K562 (cell line): ENCODE data around the gene ATF5. TPM values are rescaled to one million over a fixed set of nuclear protein-coding genes. Genes with fewer than 3 reads are reported as not detected.

ENCODE experiments used
- ATAC-seq: fragments of 200-7000 bp; cut with Tn5 transposase; 3 replicates; pipeline ENCODE4 v1.9.1; 2020; ENCODE audit warnings: moderate library complexity
- BruUV-seq: library from RNA; stranded (reverse); fragments of 400-500 nt; replicated peaks from 2 replicates; lab custom pipeline; 2021; lab: Mats Ljungman, UMichigan
- CTCF ChIA-PET: fragments of 300-600 bp; formaldehyde crosslinking; extraction: SDS; loops from one replicate; lab custom pipeline; 2021; ENCODE audit warnings: low intra/inter-chr PET ratio; lab: Yijun Ruan, JAX
- POLR2A ChIA-PET: fragments of 300-600, 350-650 bp; sonication (Branson Sonifier 250); formaldehyde crosslinking; extraction: SDS; loops from one replicate; lab custom pipeline; 2021; ENCODE audit warnings: antibody characterized with exemption, inconsistent platforms; lab: Yijun Ruan, JAX
- DNase-seq, 4 experiments: peaks; one replicate each; pipeline versions ENCODE4 v3.0.0 to v3.0.0-alpha.2; 2011 to 2018; ENCODE audit warnings: low spot score in 3 of 4, mixed read lengths in 3 of 4; ENCODE audit errors: extremely low read depth in 1 of 4
- FAIRE-seq: peaks from 2 replicates; lab custom pipeline; 2011; peaks lifted over from hg19 to GRCh38; lab: Jason Lieb, UNC
- H2AFZ ChIP-seq: 2 replicates; pipeline ENCODE4 v1.6.0; 2011; ENCODE audit warnings: low read depth, low read length, control low read depth, inconsistent platforms
- H3K27ac ChIP-seq: fragments of 200-600 bp; 3 replicates; pipeline ENCODE4 v1.8.0; 2011; ENCODE audit warnings: low read depth, mild to moderate bottlenecking, control low read depth, inconsistent platforms, low read length, moderate library complexity, mixed read lengths; ENCODE audit errors: extremely low read depth
- H3K27me3 ChIP-seq, 2 experiments: fragments of 300-600 bp in 1 of 2; 2 replicates in 1 of 2; 3 replicates in 1 of 2; pipeline versions ENCODE4 v1.6.0 to v1.8.0; 2011; ENCODE audit warnings: inconsistent platforms in 2 of 2, low read length in 2 of 2, mild to moderate bottlenecking in 1 of 2, mixed read lengths in 1 of 2, moderate library complexity in 1 of 2; ENCODE audit not compliant: control insufficient read depth in 2 of 2, insufficient read depth in 2 of 2
- H3K36me3 ChIP-seq: fragments of 300-600 bp; 3 replicates; pipeline ENCODE4 v1.8.0; 2011; ENCODE audit warnings: mild to moderate bottlenecking, low read length, inconsistent platforms; ENCODE audit not compliant: control insufficient read depth, insufficient read depth
- H3K4me1 ChIP-seq, 2 experiments: fragments of 200-600 bp in 1 of 2; replicated peaks in 1 of 2; 2 replicates in 1 of 2; 3 replicates in 1 of 2; pipeline versions ENCODE4 v1.5.1 to v1.8.0; 2011; ENCODE audit warnings: inconsistent platforms in 2 of 2, low read length in 2 of 2, mild to moderate bottlenecking in 1 of 2, mixed read lengths in 1 of 2, moderate library complexity in 1 of 2; ENCODE audit not compliant: control insufficient read depth in 2 of 2, insufficient read depth in 2 of 2
- H3K4me2 ChIP-seq: 2 replicates; pipeline ENCODE4 v1.6.1; 2011; ENCODE audit warnings: low read length, control low read depth, inconsistent platforms, mixed read lengths; ENCODE audit not compliant: insufficient read depth
- H3K4me3 ChIP-seq: fragments of 200-600 bp; sonication (generic), shearing (Covaris generic); 2 replicates; pipeline ENCODE4 v1.5.1; 2016; ENCODE audit warnings: control low read depth, inconsistent platforms
- H3K79me2 ChIP-seq: fragments of 200-600 bp; 3 replicates; pipeline ENCODE4 v1.8.0; 2011; ENCODE audit warnings: low read length, inconsistent platforms; ENCODE audit not compliant: control insufficient read depth, insufficient read depth
- H3K9ac ChIP-seq, 2 experiments: 2 replicates each; pipeline versions ENCODE4 v1.6.0 to v1.6.1; 2011; ENCODE audit warnings: low read depth in 2 of 2, low read length in 2 of 2, control low read depth in 1 of 2, inconsistent platforms in 1 of 2, mild to moderate bottlenecking in 1 of 2, mixed read lengths in 1 of 2; ENCODE audit not compliant: insufficient read depth in 1 of 2
- H3K9me1 ChIP-seq: one replicate; pipeline ENCODE4 v1.6.0; 2011; ENCODE audit warnings: inconsistent platforms, mild to moderate bottlenecking, low read length, moderate library complexity; ENCODE audit not compliant: control insufficient read depth, insufficient read depth
- H3K9me3 ChIP-seq: replicated peaks from 2 replicates; pipeline ENCODE4 v1.5.1; 2011; ENCODE audit warnings: low read depth, low read length, inconsistent platforms; ENCODE audit not compliant: control insufficient read depth, insufficient read depth
- H4K20me1 ChIP-seq: replicated peaks from 2 replicates; pipeline ENCODE4 v1.6.1; 2011; ENCODE audit warnings: low read length, inconsistent platforms, mixed read lengths; ENCODE audit not compliant: control insufficient read depth, insufficient read depth
- ATF7 ChIP-seq: fragments of 450-650 bp; IDR thresholded peaks from 2 replicates; pipeline ENCODE4 v1.7.1; 2014; ENCODE audit warnings: mild to moderate bottlenecking, moderate library complexity
- BRF2 ChIP-seq: IDR thresholded peaks from 3 replicates; pipeline ENCODE4 v1.6.1; 2011; ENCODE audit warnings: borderline replicate concordance, mild to moderate bottlenecking; ENCODE audit not compliant: insufficient read length, insufficient read depth
- CTBP1 ChIP-seq: fragments of 450-650 bp; IDR thresholded peaks from 2 replicates; pipeline ENCODE4 v1.6.1; 2016; ENCODE audit warnings: borderline replicate concordance
- DMBX1 ChIP-seq: fragments of 250-450 bp; sonication (Bioruptor Pico); IDR thresholded peaks from 2 replicates; pipeline ENCODE4 v1.8.0; 2022; ENCODE audit warnings: inconsistent platforms, mild to moderate bottlenecking, moderate library complexity, borderline replicate concordance
- DNMT1 ChIP-seq: fragments of 450-650 bp; IDR thresholded peaks from 2 replicates; pipeline ENCODE4 v1.6.1; 2016; ENCODE audit warnings: antibody characterized with exemption, mild to moderate bottlenecking
- EGR1 ChIP-seq: fragments of 450-650 bp; conservative IDR thresholded peaks from 2 replicates; pipeline ENCODE4 v1.6.1; 2017; ENCODE audit warnings: mild to moderate bottlenecking
- EHMT2 ChIP-seq: fragments of 450-650 bp; IDR thresholded peaks from 2 replicates; pipeline ENCODE4 v1.6.1; 2018; ENCODE audit warnings: antibody characterized with exemption
- MNT ChIP-seq, 2 experiments: fragments of 450-650 bp; conservative IDR thresholded peaks; 2 replicates each; pipeline ENCODE4 v1.6.1; 2017; ENCODE audit warnings: mild to moderate bottlenecking in 2 of 2, moderate library complexity in 2 of 2
- MTA3 ChIP-seq: fragments of 450-650 bp; formaldehyde crosslinking; IDR thresholded peaks from 2 replicates; pipeline ENCODE4 v1.6.1; 2017; ENCODE audit warnings: mild to moderate bottlenecking, borderline replicate concordance
- NR3C1 ChIP-seq: sonication (generic); formaldehyde crosslinking; IDR thresholded peaks from 2 replicates; pipeline ENCODE4 v1.8.1; 2022; ENCODE audit warnings: missing genetic modification reagents
- PHF8 ChIP-seq: fragments of 200-600 bp; sonication (generic); IDR thresholded peaks from 2 replicates; pipeline ENCODE4 v1.6.1; 2012; ENCODE audit warnings: mixed run types, mild to moderate bottlenecking, inconsistent platforms, low read length, moderate library complexity, borderline replicate concordance
- RUNX1 ChIP-seq: sonication (generic); IDR thresholded peaks from 2 replicates; pipeline ENCODE4 v1.6.1; 2016; ENCODE audit warnings: antibody characterized with exemption, low read depth
- SMC3 ChIP-seq: conservative IDR thresholded peaks from 2 replicates; pipeline ENCODE4 v1.6.1; 2011; ENCODE audit warnings: low read depth, low read length, improper control_type of control experiment; ENCODE audit not compliant: insufficient read depth
- ZBTB1 ChIP-seq: sonication (generic); formaldehyde crosslinking; IDR thresholded peaks from 2 replicates; pipeline ENCODE4 v1.8.1; 2023; ENCODE audit warnings: missing genetic modification reagents, low read depth, mild to moderate bottlenecking, borderline replicate concordance
- WGBS: fragments of 100-300 bp; shearing (Covaris generic); methylation state at CpG from one replicate; pipeline ENCODE4 v1.1.6; 2016; ENCODE audit warnings: low coverage, mixed read lengths; ENCODE audit not compliant: insufficient coverage; ENCODE audit errors: missing lambda C conversion rate; 5-methylcytosine and 5-hydroxymethylcytosine counted together
- in situ Hi-C: fragments of 300-500 bp; cut with MboI; formaldehyde crosslinking; loops from 4 replicates; pipeline ENCODE4 v1.15.0; 2018; ENCODE audit warnings: inconsistent platforms, mixed read lengths
- intact Hi-C: fragments of 100-400 bp; cut with micrococcal nuclease; formaldehyde crosslinking; loops from 2 replicates; pipeline ENCODE4 v1.14.2; 2022
- polyA plus RNA-seq, 8 experiments: library from polyadenylated mRNA; depleted of rRNA in 4 of 8; stranded (reverse) in 5 of 8; unstranded in 3 of 8; fragments of >200 nt; fragmentation: Nextera tagmentation in 2 of 8; fragmentation: Illumina TruSeq in 1 of 8; extraction: Ambion mirVana in 2 of 8; extraction: Trizol in 1 of 8; gene quantifications; 2 replicates each; pipeline versions ENCODE4 v1.2.1 to v1.2.3, GENCODE V29; 2011 to 2014; ENCODE audit warnings: inconsistent platforms in 1 of 8, missing spikeins in 1 of 8
- total RNA-seq, 7 experiments: library from RNA; depleted of rRNA in 6 of 7; stranded (reverse); fragments of >200 nt in 6 of 7; fragmentation: Illumina TruSeq in 2 of 7; extraction: Trizol in 2 of 7; gene quantifications; 2 replicates each; pipeline versions ENCODE4 v1.2.1 to v1.2.3, GENCODE V29; 2011 to 2021; ENCODE audit warnings: low replicate concordance in 1 of 7
- TF ChIP-seq, protein P1 (sequence below): sonication (generic); formaldehyde crosslinking; IDR thresholded peaks from 2 replicates; pipeline ENCODE4 v1.8.1; 2023; ENCODE audit warnings: mild to moderate bottlenecking, missing genetic modification reagents
- TF ChIP-seq, protein P2 (sequence below): sonication (generic); formaldehyde crosslinking; IDR thresholded peaks from 2 replicates; pipeline ENCODE4 v1.9.0; 2022; ENCODE audit warnings: mild to moderate bottlenecking, missing genetic modification reagents

The ATF5 gene
- total and polyA plus RNA-seq, 9 of the 15 experiments (the other 6 are each of a cell fraction or from before 2014, with no cell fraction given), result 3.0 to 57.6 (median 11.1) TPM

GRCh38 chr19:49890349-49891311, 38.4 kb upstream of the ATF5 start:
- Histone ChIP-seq H3K79me2 (no peaks in the 10 kb centered on the region), H3K9me1 (peaks cover 3% of the 10 kb centered on the region), H3K36me3 (no peaks in the 10 kb centered on the region), H3K27me3 (peaks cover 2 to 11% of the 10 kb centered on the region in 2 experiments; a peak in 3 of 5 replicates), H3K4me1 (peaks cover 12 to 56% of the 10 kb centered on the region in 2 experiments), H3K9me3 (no peaks in the 10 kb centered on the region), H3K4me2 (peak overlapping the region; percentile 92), H3K4me3 (peak overlapping the region; percentile 47), H3K27ac (peak overlapping the region; percentile 89), H4K20me1 (no peaks in the 10 kb centered on the region), H2AFZ (peak overlapping the region; percentile 100), H3K9ac (peak overlapping the region; percentile 74 to 90)
- WGBS, result under 1% methylated on average over 34 of the region's 69 CpGs
- BruUV-seq, result no TSS peak
- ChIA-PET CTCF (no interaction called here), POLR2A (interaction anchor here (0.6 to 1.6 kb wide), 14 partner anchors 11 to 1567 kb away, joined by 3 to 11 read pairs (median 4); partner anchors contain the start of genes ATF5, NUP62 and PTOV1)
- DNase-seq (peak; percentile 86 to 94 (median 94)), FAIRE-seq (peak; percentile 15), ATAC-seq (peak; percentile 92)
- intact Hi-C loops, result no loop called here
- in situ Hi-C loops, result loop anchor here (5.0 kb wide), 1 partner anchor 92 kb away; no protein-coding TSS in a partner anchor
- TF ChIP-seq NR3C1 (CRISPR knock-in tag) (peak; percentile 72; the same call in 1 of the 2 replicates), ATF7 (peak; percentile 62), PHF8 (peak; percentile 43; the same call in 1 of the 2 replicates), DMBX1 (CRISPR knock-in tag) (no peak), EGR1 (peak; percentile 14; the same call in 1 of the 2 replicates), ZBTB1 (CRISPR knock-in tag) (peak; percentile 83), RUNX1 (peak; percentile 8; the same call in 1 of the 2 replicates), MTA3 (0 out of 2 replicates have a peak, but pooled peaks have one; percentile 61), MNT (conservative IDR thresholded peaks at IDR 0.05) (peak; percentile 88 to 91; a peak in 3 of 4 replicates), BRF2 (no peak), SMC3 (no peak), CTBP1 (peak; percentile 80; the same call in 1 of the 2 replicates), EHMT2 (no peak), DNMT1 (no peak)
- TF ChIP-seq, protein P1, sequence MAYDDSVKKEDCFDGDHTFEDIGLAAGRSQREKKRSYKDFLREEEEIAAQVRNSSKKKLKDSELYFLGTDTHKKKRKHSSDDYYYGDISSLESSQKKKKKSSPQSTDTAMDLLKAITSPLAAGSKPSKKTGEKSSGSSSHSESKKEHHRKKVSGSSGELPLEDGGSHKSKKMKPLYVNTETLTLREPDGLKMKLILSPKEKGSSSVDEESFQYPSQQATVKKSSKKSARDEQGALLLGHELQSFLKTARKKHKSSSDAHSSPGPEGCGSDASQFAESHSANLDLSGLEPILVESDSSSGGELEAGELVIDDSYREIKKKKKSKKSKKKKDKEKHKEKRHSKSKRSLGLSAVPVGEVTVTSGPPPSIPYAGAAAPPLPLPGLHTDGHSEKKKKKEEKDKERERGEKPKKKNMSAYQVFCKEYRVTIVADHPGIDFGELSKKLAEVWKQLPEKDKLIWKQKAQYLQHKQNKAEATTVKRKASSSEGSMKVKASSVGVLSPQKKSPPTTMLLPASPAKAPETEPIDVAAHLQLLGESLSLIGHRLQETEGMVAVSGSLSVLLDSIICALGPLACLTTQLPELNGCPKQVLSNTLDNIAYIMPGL (CRISPR knock-in tag), result peak; percentile 68; the same call in 1 of the 2 replicates
- TF ChIP-seq, protein P2, sequence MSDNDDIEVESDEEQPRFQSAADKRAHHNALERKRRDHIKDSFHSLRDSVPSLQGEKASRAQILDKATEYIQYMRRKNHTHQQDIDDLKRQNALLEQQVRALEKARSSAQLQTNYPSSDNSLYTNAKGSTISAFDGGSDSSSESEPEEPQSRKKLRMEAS (CRISPR knock-in tag), result peak; percentile 97
